SK-N-SH (cell line): ENCODE data around the gene EDC4. TPM values are rescaled to one million over a fixed set of nuclear protein-coding genes. Genes with fewer than 3 reads are reported as not detected.
"Not testable (repeated sequence)": the region's sequence is repeated elsewhere in the genome, so short reads cannot be mapped to it uniquely, and the experiment has no call there.

Source experiments
- CTCF ChIA-PET: fragments of 300-600, 350-600 bp; formaldehyde crosslinking; extraction: SDS; loops from one replicate; lab custom pipeline; 2021; lab: Yijun Ruan, JAX
- POLR2A ChIA-PET: fragments of 350-600 bp; sonication (Branson Sonifier 250); formaldehyde crosslinking; extraction: SDS; loops from one replicate; lab custom pipeline; 2020; ENCODE audit warnings: antibody characterized with exemption, inconsistent platforms; lab: Yijun Ruan, JAX
- DNase-seq: peaks from one replicate; pipeline ENCODE4 v3.0.0; 2012
- H2AFZ ChIP-seq: fragments of 200-600 bp; sonication (generic); 2 replicates; pipeline ENCODE4 v1.8.1; 2016; ENCODE audit warnings: antibody characterized with exemption, mild to moderate bottlenecking, low read depth
- H3F3A ChIP-seq: fragments of 200-600 bp; sonication (generic); replicated peaks from 2 replicates; pipeline ENCODE3; 2016; ENCODE audit warnings: antibody characterized with exemption, mild to moderate bottlenecking; ENCODE audit not compliant: insufficient read depth
- H3K27ac ChIP-seq, 2 experiments: fragments of 200-500 bp in 1 of 2; fragments of 200-600 bp in 1 of 2; sonication (Bioruptor generic) in 1 of 2; sonication (generic), shearing (Covaris generic) in 1 of 2; 2 replicates each; pipeline versions ENCODE4 v1.5.1 to v1.6.1; 2014 to 2016; ENCODE audit warnings: low read depth in 2 of 2, inconsistent platforms in 1 of 2, low read length in 1 of 2, mild to moderate bottlenecking in 1 of 2, mixed read lengths in 1 of 2
- H3K27me3 ChIP-seq: fragments of 200-600 bp; sonication (generic), shearing (Covaris generic); 2 replicates; pipeline ENCODE4 v1.6.1; 2016; ENCODE audit warnings: mixed run types; ENCODE audit not compliant: insufficient read depth
- H3K36me3 ChIP-seq, 2 experiments: fragments of 200-500 bp in 1 of 2; fragments of 200-600 bp in 1 of 2; sonication (Bioruptor generic) in 1 of 2; sonication (generic) in 1 of 2; replicated peaks in 1 of 2; 2 replicates each; pipeline versions ENCODE3 to v1.5.1; 2014 to 2016; ENCODE audit warnings: low read length in 1 of 2, mild to moderate bottlenecking in 1 of 2; ENCODE audit not compliant: insufficient read depth in 2 of 2, control insufficient read depth in 1 of 2
- H3K4me1 ChIP-seq, 2 experiments: fragments of 200-500 bp in 1 of 2; fragments of 200-600 bp in 1 of 2; sonication (Bioruptor generic) in 1 of 2; sonication (generic), shearing (Covaris generic) in 1 of 2; 2 replicates each; pipeline versions ENCODE4 v1.5.1 to v1.6.1; 2014 to 2016; ENCODE audit warnings: low read depth in 1 of 2, low read length in 1 of 2, mixed run types in 1 of 2; ENCODE audit not compliant: insufficient read depth in 2 of 2, control insufficient read depth in 1 of 2
- H3K4me2 ChIP-seq: fragments of 200-600 bp; sonication (generic), shearing (Covaris generic); 2 replicates; pipeline ENCODE4 v1.6.1; 2017; ENCODE audit warnings: mixed run types
- H3K4me3 ChIP-seq, 2 experiments: fragments of 200-500 bp in 1 of 2; fragments of 200-600 bp in 1 of 2; sonication (Bioruptor generic) in 1 of 2; sonication (generic), shearing (Covaris generic) in 1 of 2; 2 replicates each; pipeline versions ENCODE4 v1.5.1 to v1.8.1; 2014 to 2016; ENCODE audit warnings: low read depth in 2 of 2, inconsistent platforms in 1 of 2, low read length in 1 of 2, mild to moderate bottlenecking in 1 of 2, mixed read lengths in 1 of 2, moderate library complexity in 1 of 2
- H3K79me2 ChIP-seq: fragments of 200-600 bp; sonication (generic); 2 replicates; pipeline ENCODE4 v1.8.1; 2017; ENCODE audit warnings: mild to moderate bottlenecking; ENCODE audit not compliant: insufficient read depth
- H3K9ac ChIP-seq: fragments of 200-600 bp; sonication (generic); 2 replicates; pipeline ENCODE4 v1.6.1; 2017; ENCODE audit warnings: mixed run types
- H3K9me2 ChIP-seq: fragments of 200-600 bp; sonication (generic); 2 replicates; pipeline ENCODE4 v1.6.1; 2017; ENCODE audit warnings: mixed run types
- H3K9me3 ChIP-seq: fragments of 200-600 bp; sonication (generic); 2 replicates; pipeline ENCODE4 v1.6.1; 2017; ENCODE audit warnings: mixed run types, mild to moderate bottlenecking, moderate library complexity
- H4K20me1 ChIP-seq: fragments of 200-600 bp; sonication (generic); 2 replicates; pipeline ENCODE4 v1.6.1; 2017; ENCODE audit warnings: mild to moderate bottlenecking, mixed run types; ENCODE audit not compliant: insufficient read depth
- CHD2 ChIP-seq: fragments of 150-350 bp; IDR thresholded peaks from 2 replicates; pipeline ENCODE4 v1.6.1; 2018; ENCODE audit warnings: low read length; ENCODE audit not compliant: partially characterized antibody
- GATA2 ChIP-seq: sonication (generic); formaldehyde crosslinking; IDR thresholded peaks from 2 replicates; pipeline ENCODE4 v1.5.0; 2020; ENCODE audit warnings: mild to moderate bottlenecking, missing genetic modification reagents
- RCOR1 ChIP-seq: fragments of 150-350 bp; IDR thresholded peaks from 2 replicates; pipeline ENCODE4 v1.6.1; 2017; ENCODE audit warnings: antibody characterized with exemption, low read length
- RFX5 ChIP-seq: IDR thresholded peaks from 2 replicates; pipeline ENCODE4 v1.6.1; 2012; ENCODE audit warnings: mild to moderate bottlenecking, improper control_type of control experiment, low read length
- RXRA ChIP-seq: IDR thresholded peaks from 2 replicates; pipeline ENCODE4 v1.4.0; 2012; ENCODE audit warnings: low read depth, mild to moderate bottlenecking, borderline replicate concordance
- SMC3 ChIP-seq: IDR thresholded peaks from 2 replicates; pipeline ENCODE4 v1.6.1; 2012; ENCODE audit warnings: low read depth, low read length, improper control_type of control experiment
- WGBS: methylation state at CpG from one replicate; pipeline ENCODE4 v1.1.6; 2017; ENCODE audit warnings: low lambda C conversion rate; 5-methylcytosine and 5-hydroxymethylcytosine counted together
- polyA plus RNA-seq, 3 experiments: library from polyadenylated mRNA; depleted of rRNA; stranded (reverse); fragments of >200 nt; gene quantifications; 2 replicates each; pipeline ENCODE4 v1.2.3, GENCODE V29; 2012
- TF ChIP-seq, protein P1 (sequence below): IDR thresholded peaks from 2 replicates; pipeline ENCODE4 v1.6.1; 2012; ENCODE audit warnings: mild to moderate bottlenecking, low read depth, low read length, moderate library complexity
- TF ChIP-seq, protein P2 (sequence below): IDR thresholded peaks from 2 replicates; pipeline ENCODE4; 2012

EDC4 gene
- polyA plus RNA-seq, 1 of the 3 experiments (the other 2 are of a cell fraction) = 38.0 TPM

DNA sequence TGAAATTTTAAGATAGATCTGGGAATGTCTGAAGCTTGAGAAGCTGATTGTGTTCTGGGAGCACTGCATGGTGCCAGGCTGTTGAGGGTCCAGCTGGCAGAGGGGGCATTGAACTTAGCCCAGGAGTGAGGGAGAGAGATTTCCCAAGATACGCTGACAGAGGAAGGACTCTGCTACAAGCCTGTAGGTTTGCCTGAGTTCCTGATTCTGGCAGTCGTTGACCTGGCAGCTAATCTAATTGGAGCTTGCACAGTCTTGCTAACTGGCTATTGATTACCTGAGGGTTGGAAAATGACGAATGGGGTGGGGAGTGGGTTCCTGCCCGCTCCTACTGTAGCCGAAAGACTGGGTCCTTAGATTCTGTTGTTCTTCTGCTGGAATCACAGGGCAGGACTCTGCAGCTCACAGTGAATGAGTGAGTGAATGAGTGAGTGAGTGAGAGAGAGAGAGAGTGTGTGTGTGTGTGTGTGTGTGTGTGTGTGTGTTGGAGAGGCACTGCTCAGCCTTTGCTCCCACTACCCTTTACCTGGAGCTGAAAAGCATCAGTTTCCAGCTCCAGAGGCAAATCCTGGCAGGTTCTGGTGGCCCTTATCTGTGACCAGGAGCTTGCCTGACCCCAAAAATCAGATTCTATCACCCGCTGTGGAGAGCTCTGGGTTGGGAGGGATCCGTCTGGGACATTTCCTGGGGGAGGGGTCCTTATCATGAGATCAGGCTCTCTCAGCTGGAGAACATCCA, 42.1 kb downstream of the EDC4 start:
- H3K9me3 ChIP-seq = no peaks in the 10 kb centered on the region
- H3K36me3 ChIP-seq = peaks cover 0 to 3% of the 10 kb centered on the region in 2 experiments
- peak; percentile 71 for DNase-seq
- H3K9ac ChIP-seq = no peak overlapping the region
- H2AFZ ChIP-seq = no peak overlapping the region
- no peaks in the 10 kb centered on the region for H3K9me2 ChIP-seq
- H3K4me2 ChIP-seq = no peak overlapping the region
- H4K20me1 ChIP-seq = peaks cover 42% of the 10 kb centered on the region
- H3K27ac ChIP-seq = peak overlapping the region in 1 of 2 experiments; percentile 80; a peak in 3 of 4 replicates
- H3K4me1 ChIP-seq = peaks cover 14 to 62% of the 10 kb centered on the region in 2 experiments; a peak in 3 of 4 replicates
- ChIA-PET POLR2A (interaction anchor here (0.5 to 0.6 kb wide), 2 partner anchors 30 to 100 kb away, joined by 3 read pairs; partner anchors contain the start of gene NRN1L), CTCF (interaction anchor here (0.7 to 7.7 kb wide), 7 partner anchors 10 to 242 kb away, joined by 3 to 65 read pairs (median 4); partner anchors contain the start of genes NRN1L and PSKH1)
- peaks cover 65% of the 10 kb centered on the region for H3K79me2 ChIP-seq
- H3K4me3 ChIP-seq = no peak overlapping the region
- peaks cover 24% of the 10 kb centered on the region for H3F3A ChIP-seq
- TF ChIP-seq SMC3 (no peak), RFX5 (no peak), GATA2 (peak; percentile 81), RXRA (no peak), CHD2 (peak; percentile 64), RCOR1 (peak; percentile 90; the same call in 1 of the 2 replicates)
- TF ChIP-seq, protein P1, sequence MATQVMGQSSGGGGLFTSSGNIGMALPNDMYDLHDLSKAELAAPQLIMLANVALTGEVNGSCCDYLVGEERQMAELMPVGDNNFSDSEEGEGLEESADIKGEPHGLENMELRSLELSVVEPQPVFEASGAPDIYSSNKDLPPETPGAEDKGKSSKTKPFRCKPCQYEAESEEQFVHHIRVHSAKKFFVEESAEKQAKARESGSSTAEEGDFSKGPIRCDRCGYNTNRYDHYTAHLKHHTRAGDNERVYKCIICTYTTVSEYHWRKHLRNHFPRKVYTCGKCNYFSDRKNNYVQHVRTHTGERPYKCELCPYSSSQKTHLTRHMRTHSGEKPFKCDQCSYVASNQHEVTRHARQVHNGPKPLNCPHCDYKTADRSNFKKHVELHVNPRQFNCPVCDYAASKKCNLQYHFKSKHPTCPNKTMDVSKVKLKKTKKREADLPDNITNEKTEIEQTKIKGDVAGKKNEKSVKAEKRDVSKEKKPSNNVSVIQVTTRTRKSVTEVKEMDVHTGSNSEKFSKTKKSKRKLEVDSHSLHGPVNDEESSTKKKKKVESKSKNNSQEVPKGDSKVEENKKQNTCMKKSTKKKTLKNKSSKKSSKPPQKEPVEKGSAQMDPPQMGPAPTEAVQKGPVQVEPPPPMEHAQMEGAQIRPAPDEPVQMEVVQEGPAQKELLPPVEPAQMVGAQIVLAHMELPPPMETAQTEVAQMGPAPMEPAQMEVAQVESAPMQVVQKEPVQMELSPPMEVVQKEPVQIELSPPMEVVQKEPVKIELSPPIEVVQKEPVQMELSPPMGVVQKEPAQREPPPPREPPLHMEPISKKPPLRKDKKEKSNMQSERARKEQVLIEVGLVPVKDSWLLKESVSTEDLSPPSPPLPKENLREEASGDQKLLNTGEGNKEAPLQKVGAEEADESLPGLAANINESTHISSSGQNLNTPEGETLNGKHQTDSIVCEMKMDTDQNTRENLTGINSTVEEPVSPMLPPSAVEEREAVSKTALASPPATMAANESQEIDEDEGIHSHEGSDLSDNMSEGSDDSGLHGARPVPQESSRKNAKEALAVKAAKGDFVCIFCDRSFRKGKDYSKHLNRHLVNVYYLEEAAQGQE = no peak
- TF ChIP-seq, protein P2, sequence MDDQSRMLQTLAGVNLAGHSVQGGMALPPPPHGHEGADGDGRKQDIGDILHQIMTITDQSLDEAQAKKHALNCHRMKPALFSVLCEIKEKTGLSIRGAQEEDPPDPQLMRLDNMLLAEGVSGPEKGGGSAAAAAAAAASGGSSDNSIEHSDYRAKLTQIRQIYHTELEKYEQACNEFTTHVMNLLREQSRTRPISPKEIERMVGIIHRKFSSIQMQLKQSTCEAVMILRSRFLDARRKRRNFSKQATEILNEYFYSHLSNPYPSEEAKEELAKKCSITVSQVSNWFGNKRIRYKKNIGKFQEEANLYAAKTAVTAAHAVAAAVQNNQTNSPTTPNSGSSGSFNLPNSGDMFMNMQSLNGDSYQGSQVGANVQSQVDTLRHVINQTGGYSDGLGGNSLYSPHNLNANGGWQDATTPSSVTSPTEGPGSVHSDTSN = no peak
- no peaks in the 10 kb centered on the region for H3K27me3 ChIP-seq
- WGBS = 68% methylated on average over 4 of the region's 7 CpGs

DNA sequence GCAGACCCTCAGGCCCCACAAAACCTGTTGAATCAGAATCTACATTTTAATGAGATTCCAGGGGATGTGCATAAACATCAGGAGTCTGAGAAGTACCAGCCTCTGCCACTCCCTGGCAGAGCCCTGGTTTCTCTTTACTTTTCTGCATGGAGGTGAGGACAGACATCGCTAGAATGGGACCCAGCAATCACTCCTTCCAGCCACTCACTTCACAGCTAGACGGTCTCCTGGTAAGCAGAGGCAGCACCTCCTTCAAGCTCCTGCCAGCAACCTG, 42.6 kb downstream of the EDC4 start:
- H3K9me3 ChIP-seq, H3K27me3 ChIP-seq, H2AFZ ChIP-seq, H3K9me2 ChIP-seq, DNase-seq, H3K9ac ChIP-seq, H3K36me3 ChIP-seq, H3K4me3 ChIP-seq: not testable (repeated sequence)
- Histone ChIP-seq H3K27ac (peak overlapping the region in 1 of 2 experiments; percentile 80; a peak in 3 of 4 replicates), H3K79me2 (peaks cover 69% of the 10 kb centered on the region), H3F3A (peaks cover 24% of the 10 kb centered on the region), H4K20me1 (peaks cover 45% of the 10 kb centered on the region), H3K4me2 (0 out of 2 replicates have a peak overlapping the region, but pooled peaks have one; percentile 31), H3K4me1 (peaks cover 14 to 61% of the 10 kb centered on the region in 2 experiments; a peak in 3 of 4 replicates)
- CTCF ChIA-PET = interaction anchor here (0.7 to 7.7 kb wide), 5 partner anchors 9 to 243 kb away, joined by 3 to 65 read pairs (median 5); partner anchors contain the start of gene NRN1L
- 83% methylated on average over 1 of the region's 2 CpGs for WGBS
- POLR2A ChIA-PET = interaction anchor here (0.5 to 0.6 kb wide), 2 partner anchors 31 to 100 kb away, joined by 3 read pairs; partner anchors contain the start of gene NRN1L
